Thyroid gland (tissue), 4 donors: ENCODE results near the gene TMEM45A. TPM values are rescaled to one million over a fixed set of nuclear protein-coding genes. Genes with fewer than 3 reads are reported as not detected.

Experiments
- DNase-seq, 2 donors: peaks; one replicate each; pipeline ENCODE4 v3.0.0-alpha.2; 2019
- H3K27ac ChIP-seq, 3 donors: fragments of 200-600 bp; sonication (generic); 1 replicate in 2 of 3; 2 replicates in 1 of 3; pipeline ENCODE4 v1.5.1; 2016 to 2019; ENCODE audit warnings: mild to moderate bottlenecking in 1 of 3, moderate library complexity in 1 of 3
- H3K27me3 ChIP-seq: fragments of 200-600 bp; sonication (generic); one replicate; pipeline ENCODE4 v1.5.1; 2019
- H3K36me3 ChIP-seq, 2 donors: fragments of 200-600 bp; sonication (generic); one replicate each; pipeline ENCODE4 v1.5.1; 2016 to 2019
- H3K4me1 ChIP-seq, 2 donors: fragments of 200-600 bp; sonication (generic); one replicate each; pipeline ENCODE4 v1.5.1; 2017 to 2019
- H3K4me3 ChIP-seq, 3 donors: fragments of 200-600 bp; sonication (generic); replicated peaks in 1 of 3; 1 replicate in 2 of 3; 2 replicates in 1 of 3; pipeline ENCODE4 v1.5.1; 2016; ENCODE audit warnings: mild to moderate bottlenecking in 1 of 3
- H3K9me3 ChIP-seq: fragments of 200-600 bp; sonication (generic); one replicate; pipeline ENCODE4 v1.5.1; 2017
- POLR2A ChIP-seq, 2 donors: fragments of 450-650 bp; IDR thresholded peaks; one replicate each; pipeline ENCODE4 v1.6.1; 2017; ENCODE audit warnings: antibody characterized with exemption in 2 of 2, mild to moderate bottlenecking in 2 of 2, moderate library complexity in 1 of 2
- WGBS, 2 donors: methylation state at CpG; one replicate each; pipeline ENCODE4 v1.1.5; 2017; 5-methylcytosine and 5-hydroxymethylcytosine counted together
- intact Hi-C: fragments of 100-400 bp; cut with DNase I; formaldehyde crosslinking; loops from one replicate; pipeline ENCODE4 v1.15.1; 2023
- total RNA-seq, 4 donors: library from RNA; depleted of rRNA; stranded (reverse); fragments of >200 nt; gene quantifications; one replicate each; pipeline ENCODE4 v1.2.3, GENCODE V29; 2016
- TF ChIP-seq, protein P1 (sequence below), 6 experiments: fragments of 200-600 bp in 3 of 6; fragments of 450-650 bp in 3 of 6; sonication (generic) in 3 of 6; IDR thresholded peaks; one replicate each; pipeline ENCODE4 v1.5.1; 2016 to 2019; ENCODE audit warnings: antibody characterized with exemption in 6 of 6, mild to moderate bottlenecking in 2 of 6, inconsistent platforms in 1 of 6, moderate library complexity in 1 of 6

Gene TMEM45A
- total RNA-seq, 4 donors from 2014 or later, result 11.7 to 22.2 (median 14.8) TPM

DNA sequence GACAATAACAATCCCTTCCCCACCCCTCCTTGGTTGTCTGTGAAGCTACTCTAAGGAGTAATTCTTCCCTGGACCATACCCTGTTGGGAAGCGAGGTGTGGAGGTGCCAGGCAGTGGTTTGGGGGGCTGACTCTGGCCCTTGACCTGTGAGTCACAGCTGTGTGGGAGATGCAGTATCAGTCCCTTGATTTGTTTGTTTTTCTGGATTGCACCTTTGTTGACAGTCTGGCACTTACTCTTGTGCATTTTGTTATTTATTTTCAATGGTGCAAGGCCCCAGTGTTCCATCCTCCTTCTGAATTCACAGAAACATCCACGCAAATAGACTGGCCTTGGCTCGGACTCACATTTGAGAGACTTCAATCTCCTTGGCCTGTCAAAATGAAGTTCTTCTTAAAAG lies 29.7 kb downstream of the TMEM45A start:
- TF ChIP-seq POLR2A (IDR thresholded peaks at IDR 0.05), result no peak
- TF ChIP-seq, protein P1, sequence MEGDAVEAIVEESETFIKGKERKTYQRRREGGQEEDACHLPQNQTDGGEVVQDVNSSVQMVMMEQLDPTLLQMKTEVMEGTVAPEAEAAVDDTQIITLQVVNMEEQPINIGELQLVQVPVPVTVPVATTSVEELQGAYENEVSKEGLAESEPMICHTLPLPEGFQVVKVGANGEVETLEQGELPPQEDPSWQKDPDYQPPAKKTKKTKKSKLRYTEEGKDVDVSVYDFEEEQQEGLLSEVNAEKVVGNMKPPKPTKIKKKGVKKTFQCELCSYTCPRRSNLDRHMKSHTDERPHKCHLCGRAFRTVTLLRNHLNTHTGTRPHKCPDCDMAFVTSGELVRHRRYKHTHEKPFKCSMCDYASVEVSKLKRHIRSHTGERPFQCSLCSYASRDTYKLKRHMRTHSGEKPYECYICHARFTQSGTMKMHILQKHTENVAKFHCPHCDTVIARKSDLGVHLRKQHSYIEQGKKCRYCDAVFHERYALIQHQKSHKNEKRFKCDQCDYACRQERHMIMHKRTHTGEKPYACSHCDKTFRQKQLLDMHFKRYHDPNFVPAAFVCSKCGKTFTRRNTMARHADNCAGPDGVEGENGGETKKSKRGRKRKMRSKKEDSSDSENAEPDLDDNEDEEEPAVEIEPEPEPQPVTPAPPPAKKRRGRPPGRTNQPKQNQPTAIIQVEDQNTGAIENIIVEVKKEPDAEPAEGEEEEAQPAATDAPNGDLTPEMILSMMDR (IDR thresholded peaks at IDR 0.05), result no peak
- DNase-seq, result no peak
- intact Hi-C loops, result no loop called here
- Histone ChIP-seq H3K36me3 (no peaks in the 10 kb centered on the region), H3K9me3 (no peaks in the 10 kb centered on the region), H3K4me1 (no peaks in the 10 kb centered on the region), H3K27me3 (no peaks in the 10 kb centered on the region), H3K27ac (no peak overlapping the region), H3K4me3 (no peak overlapping the region)
- 97 to 98% methylated on average over 3 of the region's 3 CpGs for WGBS, 2 donors

DNA sequence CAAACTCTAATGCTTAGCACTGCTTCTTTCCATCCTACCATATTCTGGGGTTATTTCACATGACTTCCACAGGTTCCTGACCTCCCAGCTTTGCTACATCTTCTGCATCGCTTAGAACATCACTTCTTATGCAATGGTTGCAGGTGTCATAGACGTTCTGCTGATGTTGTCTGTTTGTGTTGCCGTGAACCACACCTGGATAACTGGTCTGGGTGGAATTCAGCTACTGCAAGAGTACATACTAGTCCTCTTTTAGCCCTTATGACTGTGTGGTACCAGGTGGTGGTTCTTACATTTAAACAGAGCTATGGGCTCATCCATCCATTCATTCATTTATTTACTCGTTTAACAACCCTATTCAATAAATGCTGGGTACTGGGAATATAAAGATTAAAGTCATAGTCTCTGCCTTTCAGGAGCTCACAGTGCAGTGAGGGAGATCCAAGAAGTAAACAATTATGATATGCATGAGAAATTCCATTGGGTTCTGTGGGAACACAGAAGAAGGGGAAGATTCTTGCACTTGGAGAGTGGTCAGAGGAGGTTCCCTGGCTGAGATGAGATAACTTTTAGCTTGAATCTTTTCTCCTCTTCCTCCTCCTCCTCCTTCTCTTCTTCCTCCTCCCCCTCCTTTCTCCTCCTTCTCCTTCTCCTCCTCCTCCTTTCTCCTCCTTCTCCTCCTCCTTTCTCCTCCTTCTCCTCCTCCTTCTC lies 30.8 kb downstream of the TMEM45A start:
- TF ChIP-seq, protein P1 (IDR thresholded peaks at IDR 0.05), result no peak
- no peak for TF ChIP-seq POLR2A (IDR thresholded peaks at IDR 0.05)
- Histone ChIP-seq H3K36me3 (no peaks in the 10 kb centered on the region), H3K4me3 (no peak overlapping the region), H3K4me1 (no peaks in the 10 kb centered on the region), H3K27me3 (no peaks in the 10 kb centered on the region), H3K27ac (no peak overlapping the region), H3K9me3 (no peaks in the 10 kb centered on the region)
- no peak for DNase-seq
- intact Hi-C loops, result no loop called here
- 91 to 96% methylated on average over 4 of the region's 4 CpGs for WGBS, 2 donors

DNA sequence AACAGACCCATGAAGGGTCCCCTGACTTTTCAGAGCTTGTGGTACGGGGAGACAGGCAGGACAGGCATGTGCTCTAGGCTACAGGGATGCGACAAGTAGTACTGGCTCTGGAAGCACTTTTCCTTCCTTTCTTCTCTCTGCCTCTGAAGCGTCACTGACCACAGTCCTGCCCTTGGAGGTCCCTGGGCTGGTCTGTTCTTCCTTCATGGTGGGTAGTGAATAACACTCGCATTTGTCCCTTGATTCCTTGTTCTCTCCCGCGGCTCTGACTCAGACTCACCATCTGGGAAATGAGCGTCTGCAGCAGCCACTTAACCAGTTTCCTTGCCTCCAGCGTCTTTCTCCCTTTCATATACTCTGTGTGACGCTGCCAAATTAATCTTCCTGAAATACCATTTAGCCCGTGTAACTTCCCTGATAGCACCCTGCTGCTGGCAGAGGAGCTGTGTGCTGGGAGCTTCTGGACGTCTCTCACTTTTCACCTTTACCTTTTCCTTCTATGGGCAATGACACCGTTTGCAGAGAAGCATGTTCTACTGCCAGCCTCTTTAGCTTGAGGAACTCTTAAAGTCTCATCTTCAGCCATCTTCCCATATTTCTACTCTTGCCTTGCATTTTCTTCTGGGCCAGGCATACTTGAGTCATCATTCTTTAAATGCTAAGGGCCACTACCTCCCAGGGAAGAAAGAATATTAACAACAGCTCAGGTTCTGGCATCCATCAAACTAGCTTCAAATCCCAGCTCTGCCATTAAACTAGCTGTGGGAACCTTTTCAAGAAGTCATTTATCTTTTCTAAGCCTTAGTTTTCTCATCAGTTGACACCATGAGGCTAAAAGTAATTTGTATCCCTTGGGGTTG lies 33.6 kb downstream of the TMEM45A start:
- WGBS, 2 donors, result 77 to 79% methylated on average over 12 of the region's 12 CpGs
- no peak overlapping the region for H3K4me3 ChIP-seq
- H3K27ac ChIP-seq, result peak overlapping the region in 2 of 3 donors; percentile 17 to 22

DNA sequence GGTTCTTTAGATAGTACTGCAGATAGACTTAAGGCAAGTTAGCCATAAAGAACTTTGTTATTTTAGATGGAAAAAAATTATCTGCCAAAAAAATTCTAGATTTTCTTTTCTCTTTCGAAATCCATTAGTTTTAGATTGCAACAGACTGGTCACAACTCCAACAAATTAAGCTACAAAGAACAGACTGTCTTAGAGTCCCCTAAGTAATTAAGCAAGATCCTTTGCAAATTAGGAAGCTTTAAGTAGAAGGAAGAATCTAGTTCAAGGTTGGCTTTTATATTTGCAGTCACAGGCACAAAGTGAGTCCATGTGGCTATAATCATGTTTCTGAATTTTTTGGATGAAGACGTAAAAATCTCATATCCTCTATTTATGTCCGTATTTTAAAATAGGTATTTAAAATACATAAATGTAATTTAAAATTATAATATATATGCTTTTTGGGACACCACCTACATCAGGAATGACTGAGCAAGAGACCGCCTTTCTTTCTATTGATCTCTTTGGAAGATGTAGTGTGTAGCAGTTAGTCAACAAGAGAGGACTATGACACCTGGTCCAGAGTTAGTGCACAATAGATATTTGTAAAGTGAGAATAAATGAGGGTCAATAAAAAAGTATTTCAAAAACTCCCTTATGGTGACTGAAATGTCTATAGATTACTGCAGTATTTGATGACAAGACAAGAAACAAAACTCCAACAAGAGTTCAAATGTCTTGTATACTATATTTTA lies 34.4 kb downstream of the TMEM45A start:
- DNase-seq, result no peak
- Histone ChIP-seq H3K27ac (peak overlapping the region in 2 of 3 donors; percentile 17 to 22), H3K4me1 (no peaks in the 10 kb centered on the region), H3K9me3 (no peaks in the 10 kb centered on the region), H3K36me3 (no peaks in the 10 kb centered on the region), H3K27me3 (no peaks in the 10 kb centered on the region), H3K4me3 (no peak overlapping the region)
- 79 to 93% methylated on average over 4 of the region's 4 CpGs for WGBS, 2 donors
- intact Hi-C loops, result no loop called here
- TF ChIP-seq POLR2A (IDR thresholded peaks at IDR 0.05), result no peak
- TF ChIP-seq, protein P1 (IDR thresholded peaks at IDR 0.05), result no peak

More for the DNA sequence above, 33.6 kb downstream of the TMEM45A start:
- DNase-seq, result peak in 1 of 2 donors; percentile 7
- TF ChIP-seq, protein P1 (IDR thresholded peaks at IDR 0.05), result no peak
- TF ChIP-seq POLR2A (IDR thresholded peaks at IDR 0.05), result no peak
- Histone ChIP-seq H3K9me3 (no peaks in the 10 kb centered on the region), H3K4me1 (no peaks in the 10 kb centered on the region), H3K27me3 (no peaks in the 10 kb centered on the region), H3K36me3 (no peaks in the 10 kb centered on the region)
- intact Hi-C loops, result no loop called here
